ENCODE results near the gene AZGP1.
"Not testable (repeated sequence)": the region's sequence is repeated elsewhere in the genome, so short reads cannot be mapped to it uniquely, and the experiment has no call there.

The AZGP1 gene

DNA sequence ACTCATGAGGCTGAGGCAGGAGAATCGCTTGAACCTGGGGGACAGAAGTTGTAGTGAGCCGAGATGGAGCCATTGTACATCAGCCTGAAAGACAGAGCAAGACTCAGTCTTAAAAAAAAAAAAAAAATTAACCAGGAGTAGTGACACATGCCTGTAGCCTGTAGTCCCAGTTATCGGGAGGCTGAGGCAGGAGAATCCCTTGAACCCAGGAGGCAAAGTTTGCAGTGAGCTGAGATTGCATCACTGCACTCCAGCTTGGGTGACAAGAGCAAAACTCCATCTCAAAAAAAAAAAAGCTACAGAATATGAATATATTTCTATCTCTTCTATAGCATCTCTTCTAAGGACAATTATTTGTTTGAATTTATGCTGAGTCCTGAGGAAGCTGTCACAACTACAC is 6.5 kb downstream of the AZGP1 start:
- no peak overlapping the region for H3K4me3 ChIP-seq (ENCODE audit: low read length)
- TF ChIP-seq, protein P1, sequence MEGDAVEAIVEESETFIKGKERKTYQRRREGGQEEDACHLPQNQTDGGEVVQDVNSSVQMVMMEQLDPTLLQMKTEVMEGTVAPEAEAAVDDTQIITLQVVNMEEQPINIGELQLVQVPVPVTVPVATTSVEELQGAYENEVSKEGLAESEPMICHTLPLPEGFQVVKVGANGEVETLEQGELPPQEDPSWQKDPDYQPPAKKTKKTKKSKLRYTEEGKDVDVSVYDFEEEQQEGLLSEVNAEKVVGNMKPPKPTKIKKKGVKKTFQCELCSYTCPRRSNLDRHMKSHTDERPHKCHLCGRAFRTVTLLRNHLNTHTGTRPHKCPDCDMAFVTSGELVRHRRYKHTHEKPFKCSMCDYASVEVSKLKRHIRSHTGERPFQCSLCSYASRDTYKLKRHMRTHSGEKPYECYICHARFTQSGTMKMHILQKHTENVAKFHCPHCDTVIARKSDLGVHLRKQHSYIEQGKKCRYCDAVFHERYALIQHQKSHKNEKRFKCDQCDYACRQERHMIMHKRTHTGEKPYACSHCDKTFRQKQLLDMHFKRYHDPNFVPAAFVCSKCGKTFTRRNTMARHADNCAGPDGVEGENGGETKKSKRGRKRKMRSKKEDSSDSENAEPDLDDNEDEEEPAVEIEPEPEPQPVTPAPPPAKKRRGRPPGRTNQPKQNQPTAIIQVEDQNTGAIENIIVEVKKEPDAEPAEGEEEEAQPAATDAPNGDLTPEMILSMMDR (IDR thresholded peaks at IDR 0.05; ENCODE audit: insufficient read depth, low read depth, low read length, missing control alignments) = no peak
- no peak for DNase-seq (ENCODE audit: low read depth)

DNA sequence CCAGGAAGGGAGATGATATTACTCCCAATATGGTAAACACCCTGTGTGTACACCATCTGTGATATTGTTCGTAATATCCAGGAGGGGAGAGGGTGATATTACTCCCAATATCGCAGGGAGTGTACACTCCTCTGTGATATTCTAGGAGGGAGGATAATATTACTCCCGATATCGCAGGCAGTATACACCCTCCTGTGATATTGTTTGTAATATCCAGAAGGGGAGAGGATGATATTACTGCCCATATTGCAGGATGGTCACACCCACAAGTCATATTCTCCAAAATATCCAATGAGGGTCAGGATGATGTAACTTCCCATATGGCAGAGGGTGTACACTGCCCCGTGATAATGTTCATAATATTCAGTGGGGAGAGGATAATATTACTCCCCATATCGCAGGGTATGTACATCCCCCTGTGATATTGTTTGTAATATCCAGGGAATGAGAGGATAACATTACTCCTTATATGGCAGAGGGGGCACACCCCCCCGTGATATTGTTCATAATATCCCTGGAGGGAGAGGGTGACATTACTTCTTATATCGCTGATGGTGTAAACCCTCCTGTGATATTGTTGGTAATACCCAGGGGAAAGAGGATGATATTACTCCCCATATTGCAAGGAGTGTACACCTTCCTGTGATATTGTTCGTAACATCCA is 17.1 kb downstream of the AZGP1 start:
- DNase-seq (ENCODE audit: low read depth) = no peak
- no peak overlapping the region for H3K4me3 ChIP-seq (ENCODE audit: low read length)
- TF ChIP-seq, protein P1 (IDR thresholded peaks at IDR 0.05; ENCODE audit: insufficient read depth, low read depth, low read length, missing control alignments) = no peak

DNA sequence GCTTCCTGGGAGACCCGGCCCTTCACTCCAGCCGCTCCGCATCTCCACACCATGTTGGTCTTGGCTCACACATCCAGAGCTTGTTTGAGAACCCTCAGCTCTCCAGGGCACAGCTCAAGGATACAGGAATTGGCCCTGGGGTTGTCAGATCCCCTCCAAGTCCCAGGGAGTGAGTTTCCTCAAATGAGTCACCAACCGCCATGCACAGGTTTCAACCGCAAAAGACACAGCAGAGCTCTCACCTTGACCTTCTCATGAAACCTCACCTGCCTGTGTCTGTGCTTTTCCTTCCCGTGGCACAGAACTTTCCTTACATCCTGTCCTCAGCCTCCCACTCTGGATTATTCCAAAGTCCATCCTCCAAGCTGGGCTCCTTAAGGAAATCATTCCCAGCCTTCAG is 20.6 kb downstream of the AZGP1 start:
- TF ChIP-seq, protein P1 (IDR thresholded peaks at IDR 0.05; ENCODE audit: insufficient read depth, low read depth, low read length, missing control alignments) = no peak
- peak; percentile 76 for DNase-seq (ENCODE audit: low read depth)
- no peak overlapping the region for H3K4me3 ChIP-seq (ENCODE audit: low read length)

GRCh38 chr7:99954643-99955042 is 21.2 kb downstream of the AZGP1 start:
- not testable (repeated sequence) for DNase-seq (ENCODE audit: low read depth); H3K4me3 ChIP-seq (ENCODE audit: low read length)

- no peak overlapping the region for H3K4me3 ChIP-seq (ENCODE audit: low read length)
- TF ChIP-seq, protein P1 (IDR thresholded peaks at IDR 0.05; ENCODE audit: insufficient read depth, low read depth, low read length, missing control alignments) = no peak
- DNase-seq (ENCODE audit: low read depth) = peak; percentile 75
Observed at GRCh38 chr7:99953649-99954048, 22.2 kb downstream of the AZGP1 start.

GRCh38 chr7:99952649-99953048 is 23.2 kb downstream of the AZGP1 start:
- not testable (repeated sequence) for DNase-seq (ENCODE audit: low read depth); H3K4me3 ChIP-seq (ENCODE audit: low read length)

DNA sequence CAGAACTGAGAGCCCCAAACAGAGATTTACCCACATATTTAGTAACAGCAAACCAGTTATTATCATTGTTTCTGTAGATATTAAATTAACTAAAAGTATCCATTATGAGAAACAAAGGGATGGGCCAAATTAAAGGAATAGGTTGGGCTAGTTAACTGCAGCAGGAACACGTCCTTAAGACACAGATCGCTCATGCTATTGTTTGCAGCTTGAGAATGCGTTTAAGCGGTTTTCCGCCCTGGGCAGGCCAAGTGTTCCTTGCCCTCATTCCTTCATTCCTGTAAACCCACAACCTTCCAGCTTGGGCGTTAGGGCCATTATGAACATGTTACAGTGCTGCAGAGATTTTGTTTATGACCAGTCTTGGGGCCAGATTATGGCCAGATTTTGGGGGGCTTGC is 25.0 kb downstream of the AZGP1 start:
- DNase-seq (ENCODE audit: low read depth); H3K4me3 ChIP-seq (ENCODE audit: low read length): not testable (repeated sequence)

GRCh38 chr7:99949645-99950228 is 26.1 kb downstream of the AZGP1 start:
- TF ChIP-seq, protein P1 (IDR thresholded peaks at IDR 0.05; ENCODE audit: insufficient read depth, low read depth, low read length, missing control alignments) = peak; percentile 36
- no peak overlapping the region for H3K4me3 ChIP-seq (ENCODE audit: low read length)
- DNase-seq (ENCODE audit: low read depth) = peak; percentile 14

Data from epithelial cell of esophagus (primary cell).